Astrocyte (in vitro differentiated cells and primary cell): ENCODE measurements around the gene CYB561D2.

Source experiments
- EZH2 ChIP-seq: IDR thresholded peaks from 2 replicates; pipeline ENCODE4 v1.6.1; 2012; ENCODE audit warnings: mild to moderate bottlenecking, low read length, inconsistent platforms; ENCODE audit not compliant: insufficient read depth
- TF ChIP-seq, protein P1 (sequence below): IDR thresholded peaks from 2 replicates; pipeline ENCODE4 v1.5.1; 2011; ENCODE audit warnings: low read depth, mild to moderate bottlenecking, inconsistent platforms, low read length, moderate library complexity; ENCODE audit not compliant: insufficient read depth

- TF ChIP-seq, protein P1, sequence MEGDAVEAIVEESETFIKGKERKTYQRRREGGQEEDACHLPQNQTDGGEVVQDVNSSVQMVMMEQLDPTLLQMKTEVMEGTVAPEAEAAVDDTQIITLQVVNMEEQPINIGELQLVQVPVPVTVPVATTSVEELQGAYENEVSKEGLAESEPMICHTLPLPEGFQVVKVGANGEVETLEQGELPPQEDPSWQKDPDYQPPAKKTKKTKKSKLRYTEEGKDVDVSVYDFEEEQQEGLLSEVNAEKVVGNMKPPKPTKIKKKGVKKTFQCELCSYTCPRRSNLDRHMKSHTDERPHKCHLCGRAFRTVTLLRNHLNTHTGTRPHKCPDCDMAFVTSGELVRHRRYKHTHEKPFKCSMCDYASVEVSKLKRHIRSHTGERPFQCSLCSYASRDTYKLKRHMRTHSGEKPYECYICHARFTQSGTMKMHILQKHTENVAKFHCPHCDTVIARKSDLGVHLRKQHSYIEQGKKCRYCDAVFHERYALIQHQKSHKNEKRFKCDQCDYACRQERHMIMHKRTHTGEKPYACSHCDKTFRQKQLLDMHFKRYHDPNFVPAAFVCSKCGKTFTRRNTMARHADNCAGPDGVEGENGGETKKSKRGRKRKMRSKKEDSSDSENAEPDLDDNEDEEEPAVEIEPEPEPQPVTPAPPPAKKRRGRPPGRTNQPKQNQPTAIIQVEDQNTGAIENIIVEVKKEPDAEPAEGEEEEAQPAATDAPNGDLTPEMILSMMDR, result no peak
- no peak for TF ChIP-seq EZH2
These were observed 35.1 kb downstream of the CYB561D2 start for GRCh38 chr3:50385754-50386153.
